HepG2 (cell line): ENCODE measurements around the gene TAPBP. TPM values are rescaled to one million over a fixed set of nuclear protein-coding genes. Genes with fewer than 3 reads are reported as not detected.

ENCODE experiments used
- ARNT2 ChIP-seq: sonication (generic); formaldehyde crosslinking; IDR thresholded peaks from 2 replicates; pipeline ENCODE4 v1.8.0; 2022; ENCODE audit warnings: mild to moderate bottlenecking, low read depth, missing genetic modification reagents, moderate library complexity
- ELF3 ChIP-seq: IDR thresholded peaks from 2 replicates; pipeline ENCODE4 v1.6.1; 2016; ENCODE audit warnings: missing genetic modification reagents, missing compliant biosample characterization
- ESRRA ChIP-seq: sonication (generic); formaldehyde crosslinking; IDR thresholded peaks from 2 replicates; pipeline ENCODE4 v1.5.1; 2020; ENCODE audit warnings: mild to moderate bottlenecking, low read depth, missing genetic modification reagents
- HNF1B ChIP-seq: sonication (generic); formaldehyde crosslinking; IDR thresholded peaks from 2 replicates; pipeline ENCODE4 v1.5.1; 2020; ENCODE audit warnings: mild to moderate bottlenecking, moderate library complexity, missing genetic modification reagents
- JARID2 ChIP-seq: sonication (generic); formaldehyde crosslinking; IDR thresholded peaks from 2 replicates; pipeline ENCODE4 v1.8.1; 2023; ENCODE audit warnings: missing genetic modification reagents, inconsistent platforms; ENCODE audit not compliant: insufficient replicate concordance
- JUN ChIP-seq: sonication (generic); formaldehyde crosslinking; IDR thresholded peaks from 2 replicates; pipeline ENCODE4 v1.4.0; 2020; ENCODE audit warnings: mild to moderate bottlenecking, missing genetic modification reagents
- MTF1 ChIP-seq: sonication (generic); formaldehyde crosslinking; IDR thresholded peaks from 2 replicates; pipeline ENCODE4 v1.5.0; 2020; ENCODE audit warnings: missing genetic modification reagents
- PHF21A ChIP-seq: sonication (generic); formaldehyde crosslinking; IDR thresholded peaks from 2 replicates; pipeline ENCODE4 v1.5.0; 2020; ENCODE audit warnings: mild to moderate bottlenecking, missing genetic modification reagents
- POLR2AphosphoS2 ChIP-seq: IDR thresholded peaks from 2 replicates; pipeline ENCODE4 v1.6.1; 2011; ENCODE audit warnings: low read depth, low read length, improper control_type of control experiment
- PPARG ChIP-seq: conservative IDR thresholded peaks from 2 replicates; pipeline ENCODE4 v1.6.1; 2016; ENCODE audit warnings: missing biosample characterization, missing genetic modification reagents
- RBM39 ChIP-seq: fragments of 200-400 bp; formaldehyde crosslinking; IDR thresholded peaks from one replicate; pipeline ENCODE4 v1.6.1; 2018; ENCODE audit warnings: antibody characterized with exemption, mild to moderate bottlenecking, low read depth, low read length; ENCODE audit not compliant: poor library complexity, severe bottlenecking
- TFDP2 ChIP-seq: sonication (generic); formaldehyde crosslinking; IDR thresholded peaks from 2 replicates; pipeline ENCODE4 v1.4.0; 2020; ENCODE audit warnings: missing genetic modification reagents
- ZGPAT ChIP-seq: IDR thresholded peaks from 2 replicates; pipeline ENCODE4 v1.6.1; 2016; ENCODE audit warnings: mild to moderate bottlenecking
- ZNF33B ChIP-seq: sonication (generic); formaldehyde crosslinking; IDR thresholded peaks from 2 replicates; pipeline ENCODE4 v1.5.1; 2020; ENCODE audit warnings: mild to moderate bottlenecking, missing genetic modification reagents
- ZNF644 ChIP-seq: IDR thresholded peaks from 2 replicates; pipeline ENCODE4 v1.6.1; 2016; ENCODE audit warnings: low read depth
- ZNF780A ChIP-seq: sonication (generic); formaldehyde crosslinking; IDR thresholded peaks from 2 replicates; pipeline ENCODE4 v1.8.0; 2022; ENCODE audit warnings: mild to moderate bottlenecking, missing genetic modification reagents, moderate library complexity
- ZZZ3 ChIP-seq: sonication (generic); formaldehyde crosslinking; IDR thresholded peaks from 2 replicates; pipeline ENCODE4 v1.4.0; 2020; ENCODE audit warnings: missing genetic modification reagents, mild to moderate bottlenecking, borderline replicate concordance
- polyA plus RNA-seq, 8 experiments: library from polyadenylated mRNA; depleted of rRNA in 3 of 8; stranded (reverse) in 7 of 8; unstranded in 1 of 8; fragments of >200 nt; fragmentation: Illumina TruSeq in 4 of 8; extraction: Trizol in 4 of 8; gene quantifications; 2 replicates each; pipeline versions ENCODE4 v1.2.1 to v1.2.3, GENCODE V29; 2011 to 2016; ENCODE audit warnings: low read depth in 4 of 8, missing spikeins in 1 of 8, mixed read lengths in 1 of 8; ENCODE audit not compliant: insufficient read depth in 1 of 8
- total RNA-seq, 5 experiments: library from RNA; depleted of rRNA; stranded (reverse); fragments of >200 nt; fragmentation: Illumina TruSeq; extraction: Trizol; gene quantifications; 2 replicates each; pipeline ENCODE4 v1.2.3, GENCODE V29; 2016; ENCODE audit warnings: low read depth in 1 of 5
- TF ChIP-seq, protein P1 (sequence below): IDR thresholded peaks from 2 replicates; pipeline ENCODE4 v1.6.1; 2016; ENCODE audit warnings: low read depth, missing genetic modification reagents, missing compliant biosample characterization
- TF ChIP-seq, protein P2 (sequence below): sonication (generic); formaldehyde crosslinking; IDR thresholded peaks from 2 replicates; pipeline ENCODE4 v1.4.0; 2020; ENCODE audit warnings: mild to moderate bottlenecking, missing genetic modification reagents

TAPBP gene
- total and polyA plus RNA-seq, 2 of the 13 experiments (the other 11 are each of a cell fraction or from before 2014, with no cell fraction given): 27.4 to 32.3 TPM

DNA sequence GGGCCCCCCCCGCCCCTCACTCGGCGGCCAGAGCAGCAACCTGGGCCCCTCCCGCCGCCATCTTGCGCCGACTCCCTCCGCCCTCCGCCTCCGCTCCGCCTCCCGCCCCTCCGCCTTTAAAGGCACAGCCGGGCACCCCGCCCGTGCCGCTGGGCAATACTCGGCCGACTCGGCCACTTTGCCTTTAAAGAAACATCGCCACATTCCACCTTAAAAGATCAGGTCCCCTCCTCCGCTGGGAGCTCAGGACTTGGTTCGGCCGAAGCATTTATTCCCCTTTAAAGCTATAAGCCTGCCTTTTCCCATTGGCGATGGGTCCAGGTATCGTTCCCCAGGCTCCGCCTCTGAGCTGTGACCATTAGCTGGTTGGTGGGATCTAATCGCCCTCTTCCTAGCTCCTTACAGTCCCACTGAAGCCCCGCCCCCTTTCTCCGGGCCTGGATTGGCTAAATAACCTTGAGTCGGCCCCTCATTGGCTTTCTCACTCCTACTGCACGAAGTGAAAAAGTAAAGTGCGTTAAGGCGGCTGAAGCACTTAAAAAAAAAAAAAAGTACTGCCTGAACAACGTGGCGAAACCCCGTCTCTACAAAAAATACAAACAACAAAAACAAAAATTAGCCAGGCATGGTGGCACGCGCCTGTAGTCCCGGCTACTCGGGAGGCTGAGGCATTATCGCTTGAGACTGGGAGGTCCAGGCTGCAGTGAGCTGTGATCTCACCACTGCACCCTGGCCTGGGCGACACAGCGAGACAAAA is 4.0 kb upstream of the TAPBP start, which contains the start of gene ZBTB22 (continued):
- TF ChIP-seq, protein P1, sequence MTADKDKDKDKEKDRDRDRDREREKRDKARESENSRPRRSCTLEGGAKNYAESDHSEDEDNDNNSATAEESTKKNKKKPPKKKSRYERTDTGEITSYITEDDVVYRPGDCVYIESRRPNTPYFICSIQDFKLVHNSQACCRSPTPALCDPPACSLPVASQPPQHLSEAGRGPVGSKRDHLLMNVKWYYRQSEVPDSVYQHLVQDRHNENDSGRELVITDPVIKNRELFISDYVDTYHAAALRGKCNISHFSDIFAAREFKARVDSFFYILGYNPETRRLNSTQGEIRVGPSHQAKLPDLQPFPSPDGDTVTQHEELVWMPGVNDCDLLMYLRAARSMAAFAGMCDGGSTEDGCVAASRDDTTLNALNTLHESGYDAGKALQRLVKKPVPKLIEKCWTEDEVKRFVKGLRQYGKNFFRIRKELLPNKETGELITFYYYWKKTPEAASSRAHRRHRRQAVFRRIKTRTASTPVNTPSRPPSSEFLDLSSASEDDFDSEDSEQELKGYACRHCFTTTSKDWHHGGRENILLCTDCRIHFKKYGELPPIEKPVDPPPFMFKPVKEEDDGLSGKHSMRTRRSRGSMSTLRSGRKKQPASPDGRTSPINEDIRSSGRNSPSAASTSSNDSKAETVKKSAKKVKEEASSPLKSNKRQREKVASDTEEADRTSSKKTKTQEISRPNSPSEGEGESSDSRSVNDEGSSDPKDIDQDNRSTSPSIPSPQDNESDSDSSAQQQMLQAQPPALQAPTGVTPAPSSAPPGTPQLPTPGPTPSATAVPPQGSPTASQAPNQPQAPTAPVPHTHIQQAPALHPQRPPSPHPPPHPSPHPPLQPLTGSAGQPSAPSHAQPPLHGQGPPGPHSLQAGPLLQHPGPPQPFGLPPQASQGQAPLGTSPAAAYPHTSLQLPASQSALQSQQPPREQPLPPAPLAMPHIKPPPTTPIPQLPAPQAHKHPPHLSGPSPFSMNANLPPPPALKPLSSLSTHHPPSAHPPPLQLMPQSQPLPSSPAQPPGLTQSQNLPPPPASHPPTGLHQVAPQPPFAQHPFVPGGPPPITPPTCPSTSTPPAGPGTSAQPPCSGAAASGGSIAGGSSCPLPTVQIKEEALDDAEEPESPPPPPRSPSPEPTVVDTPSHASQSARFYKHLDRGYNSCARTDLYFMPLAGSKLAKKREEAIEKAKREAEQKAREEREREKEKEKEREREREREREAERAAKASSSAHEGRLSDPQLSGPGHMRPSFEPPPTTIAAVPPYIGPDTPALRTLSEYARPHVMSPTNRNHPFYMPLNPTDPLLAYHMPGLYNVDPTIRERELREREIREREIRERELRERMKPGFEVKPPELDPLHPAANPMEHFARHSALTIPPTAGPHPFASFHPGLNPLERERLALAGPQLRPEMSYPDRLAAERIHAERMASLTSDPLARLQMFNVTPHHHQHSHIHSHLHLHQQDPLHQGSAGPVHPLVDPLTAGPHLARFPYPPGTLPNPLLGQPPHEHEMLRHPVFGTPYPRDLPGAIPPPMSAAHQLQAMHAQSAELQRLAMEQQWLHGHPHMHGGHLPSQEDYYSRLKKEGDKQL (CRISPR knock-in tag): no peak
- TF ChIP-seq ZGPAT (CRISPR knock-in tag): peak; percentile 53
- TF ChIP-seq PHF21A: peak; percentile 82; the same call in 1 of the 2 replicates
- no peak for TF ChIP-seq ZZZ3 (CRISPR knock-in tag)
- peak; percentile 11 for TF ChIP-seq JARID2 (CRISPR knock-in tag)
- TF ChIP-seq, protein P2, sequence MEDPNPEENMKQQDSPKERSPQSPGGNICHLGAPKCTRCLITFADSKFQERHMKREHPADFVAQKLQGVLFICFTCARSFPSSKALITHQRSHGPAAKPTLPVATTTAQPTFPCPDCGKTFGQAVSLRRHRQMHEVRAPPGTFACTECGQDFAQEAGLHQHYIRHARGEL (CRISPR knock-in tag): no peak
- TF ChIP-seq JUN (CRISPR knock-in tag): no peak
- no peak for TF ChIP-seq MTF1 (CRISPR knock-in tag)
- TF ChIP-seq PPARG (CRISPR knock-in tag): 0 out of 2 replicates have a peak, but pooled peaks have one; percentile 16
- no peak for TF ChIP-seq ELF3 (CRISPR knock-in tag)
- no peak for TF ChIP-seq POLR2AphosphoS2
- peak; percentile 43; the same call in 1 of the 2 replicates for TF ChIP-seq ARNT2 (CRISPR knock-in tag)
- 0 out of 2 replicates have a peak, but pooled peaks have one; percentile 43 for TF ChIP-seq ZNF33B (CRISPR knock-in tag)
- no peak; the same call in none of the 2 replicates for TF ChIP-seq HNF1B (CRISPR knock-in tag)
- no peak for TF ChIP-seq ZNF644 (CRISPR knock-in tag)
- TF ChIP-seq RBM39: no peak
- peak; percentile 50; the same call in 1 of the 2 replicates for TF ChIP-seq TFDP2 (CRISPR knock-in tag)
- no peak for TF ChIP-seq ZNF780A (CRISPR knock-in tag)
- no peak for TF ChIP-seq ESRRA
